H1 (cell line): ENCODE measurements around the gene DIPK1B. TPM values are rescaled to one million over a fixed set of nuclear protein-coding genes. Genes with fewer than 3 reads are reported as not detected.

Experiments used
- CTCF ChIA-PET: fragments of 300-600 bp; sonication (Branson Sonifier 250); formaldehyde crosslinking; loops from one replicate; lab custom pipeline; 2021; ENCODE audit not compliant: partially characterized antibody; lab: Charles Lee
- POLR2A ChIA-PET: fragments of 300-600 bp; sonication (Branson Sonifier 250); formaldehyde crosslinking; loops from one replicate; lab custom pipeline; 2021; ENCODE audit warnings: inconsistent platforms; ENCODE audit not compliant: partially characterized antibody; lab: Charles Lee
- DNase-seq, 2 experiments: peaks; one replicate each; pipeline versions ENCODE4 v3.0.0 to v3.0.0-alpha.2; 2010 to 2022; ENCODE audit warnings: low spot score in 2 of 2, low read depth in 1 of 2, mixed read lengths in 1 of 2
- FAIRE-seq: peaks from 2 replicates; lab custom pipeline; 2011; peaks lifted over from hg19 to GRCh38; lab: Jason Lieb, UNC
- H2AFZ ChIP-seq: 2 replicates; pipeline ENCODE4 v1.8.1; 2012; ENCODE audit warnings: low read length, inconsistent platforms
- H2AK5ac ChIP-seq: 2 replicates; pipeline ENCODE4 v1.6.1; 2013; ENCODE audit warnings: low read depth, low read length
- H2BK120ac ChIP-seq: replicated peaks from 2 replicates; pipeline ENCODE3; 2013; ENCODE audit warnings: low read depth, low read length, inconsistent platforms
- H2BK12ac ChIP-seq: 2 replicates; pipeline ENCODE4 v1.6.1; 2013; ENCODE audit warnings: low read depth, low read length
- H2BK15ac ChIP-seq: 2 replicates; pipeline ENCODE4 v1.6.1; 2013; ENCODE audit warnings: low read length
- H2BK20ac ChIP-seq: 2 replicates; pipeline ENCODE4 v1.6.1; 2013; ENCODE audit warnings: low read length
- H2BK5ac ChIP-seq: 2 replicates; pipeline ENCODE4 v1.6.1; 2013; ENCODE audit warnings: low read depth, low read length
- H3K14ac ChIP-seq: 2 replicates; pipeline ENCODE4 v1.6.1; 2013; ENCODE audit warnings: inconsistent platforms; ENCODE audit not compliant: insufficient read length
- H3K18ac ChIP-seq: 2 replicates; pipeline ENCODE4 v1.6.1; 2013; ENCODE audit warnings: low read length; ENCODE audit errors: extremely low read depth
- H3K23ac ChIP-seq: 2 replicates; pipeline ENCODE4 v1.6.1; 2013; ENCODE audit warnings: inconsistent platforms; ENCODE audit not compliant: insufficient read length
- H3K23me2 ChIP-seq: 2 replicates; pipeline ENCODE4 v1.6.1; 2013; ENCODE audit warnings: low read depth, low read length
- H3K27ac ChIP-seq: 2 replicates; pipeline ENCODE4 v1.6.1; 2011; ENCODE audit warnings: low read depth, low read length, inconsistent platforms
- H3K27me3 ChIP-seq, 4 experiments: replicated peaks in 1 of 4; 1 replicate in 1 of 4; 2 replicates in 3 of 4; pipeline versions ENCODE4 v1.6.1 to v1.8.1; 2011 to 2013; ENCODE audit warnings: low read length in 3 of 4, mild to moderate bottlenecking in 3 of 4, inconsistent platforms in 2 of 4, mixed read lengths in 2 of 4, moderate library complexity in 1 of 4; ENCODE audit not compliant: control insufficient read depth in 3 of 4, insufficient read depth in 3 of 4; ENCODE audit errors: extremely low read depth in 1 of 4
- H3K36me3 ChIP-seq, 4 experiments: 2 replicates each; pipeline versions ENCODE4 v1.6.1 to v1.8.1; 2011 to 2013; ENCODE audit warnings: mild to moderate bottlenecking in 4 of 4, low read length in 3 of 4, moderate library complexity in 2 of 4, control low read depth in 1 of 4, inconsistent platforms in 1 of 4; ENCODE audit not compliant: insufficient read depth in 4 of 4, control insufficient read depth in 2 of 4
- H3K4ac ChIP-seq: replicated peaks from 2 replicates; pipeline ENCODE3; 2013; ENCODE audit warnings: low read length, low read depth, mixed read lengths, inconsistent platforms; ENCODE audit not compliant: insufficient read length
- H3K4me1 ChIP-seq, 4 experiments: replicated peaks in 1 of 4; 1 replicate in 1 of 4; 2 replicates in 3 of 4; pipeline versions ENCODE4 v1.6.1 to v1.8.1; 2011 to 2013; ENCODE audit warnings: low read length in 3 of 4, inconsistent platforms in 2 of 4, mixed read lengths in 1 of 4; ENCODE audit not compliant: insufficient read depth in 4 of 4, control insufficient read depth in 3 of 4
- H3K4me2 ChIP-seq, 2 experiments: 2 replicates each; pipeline versions ENCODE4 v1.6.1 to v1.8.1; 2011 to 2013; ENCODE audit warnings: low read depth in 2 of 2, low read length in 2 of 2, control low read depth in 1 of 2, inconsistent platforms in 1 of 2, mild to moderate bottlenecking in 1 of 2; ENCODE audit not compliant: insufficient read depth in 1 of 2
- H3K4me3 ChIP-seq, 4 experiments: fragments of 200-600, 300-600 bp in 1 of 4; sonication (generic), shearing (Covaris generic), sonication (Bioruptor Twin) in 1 of 4; 2 replicates each; pipeline versions ENCODE4 v1.5.1 to v1.8.1; 2011 to 2016; ENCODE audit warnings: low read length in 4 of 4, low read depth in 3 of 4, control low read depth in 2 of 4, inconsistent platforms in 2 of 4, mild to moderate bottlenecking in 2 of 4, mixed read lengths in 1 of 4, moderate library complexity in 1 of 4; ENCODE audit not compliant: insufficient read depth in 2 of 4; ENCODE audit errors: extremely low read depth in 1 of 4
- H3K56ac ChIP-seq: replicated peaks from 2 replicates; pipeline ENCODE3; 2013; ENCODE audit warnings: low read depth, mild to moderate bottlenecking, mixed read lengths, low read length, inconsistent platforms; ENCODE audit not compliant: insufficient read length
- H3K79me1 ChIP-seq: 2 replicates; pipeline ENCODE4 v1.6.1; 2013; ENCODE audit warnings: low read depth, low read length, control low read depth
- H3K79me2 ChIP-seq, 2 experiments: 2 replicates each; pipeline versions ENCODE4 v1.6.1 to v1.8.1; 2012 to 2013; ENCODE audit warnings: low read length in 2 of 2, mild to moderate bottlenecking in 2 of 2, inconsistent platforms in 1 of 2; ENCODE audit not compliant: insufficient read depth in 2 of 2, control insufficient read depth in 1 of 2
- H3K9ac ChIP-seq, 4 experiments: replicated peaks in 1 of 4; 1 replicate in 1 of 4; 2 replicates in 3 of 4; pipeline versions ENCODE4 v1.6.1 to v1.8.1; 2011 to 2013; ENCODE audit warnings: low read depth in 3 of 4, low read length in 3 of 4, control low read depth in 2 of 4, mild to moderate bottlenecking in 2 of 4, moderate library complexity in 2 of 4, inconsistent platforms in 1 of 4; ENCODE audit errors: extremely low read depth in 1 of 4
- H3K9me3 ChIP-seq, 2 experiments: 2 replicates each; pipeline versions ENCODE4 v1.6.1 to v1.8.1; 2012 to 2013; ENCODE audit warnings: mild to moderate bottlenecking in 2 of 2, moderate library complexity in 2 of 2, control low read depth in 1 of 2, inconsistent platforms in 1 of 2, low read depth in 1 of 2, low read length in 1 of 2, mixed read lengths in 1 of 2; ENCODE audit not compliant: insufficient read depth in 2 of 2
- H4K20me1 ChIP-seq, 2 experiments: replicated peaks in 1 of 2; 2 replicates each; pipeline versions ENCODE3 to v1.8.1; 2011 to 2013; ENCODE audit warnings: inconsistent platforms in 2 of 2, low read length in 2 of 2, mild to moderate bottlenecking in 1 of 2; ENCODE audit not compliant: insufficient read depth in 2 of 2, control insufficient read depth in 1 of 2
- H4K5ac ChIP-seq: 2 replicates; pipeline ENCODE4 v1.6.1; 2013; ENCODE audit warnings: low read length, low read depth, mixed read lengths, inconsistent platforms; ENCODE audit not compliant: insufficient read length
- H4K8ac ChIP-seq: 2 replicates; pipeline ENCODE4 v1.8.0; 2013; ENCODE audit warnings: mild to moderate bottlenecking, moderate library complexity, low read length, inconsistent platforms; ENCODE audit not compliant: insufficient read depth; ENCODE audit errors: extremely low read depth
- H4K91ac ChIP-seq: replicated peaks from 2 replicates; pipeline ENCODE3; 2013; ENCODE audit warnings: low read length, mixed read lengths, inconsistent platforms; ENCODE audit not compliant: insufficient read length
- CEBPB ChIP-seq: IDR thresholded peaks from 2 replicates; pipeline ENCODE4 v1.6.1; 2012; ENCODE audit warnings: low read depth, low read length
- POLR2A ChIP-seq, 2 experiments: IDR thresholded peaks; 1 replicate in 1 of 2; 2 replicates in 1 of 2; pipeline ENCODE4 v1.6.1; 2011; ENCODE audit warnings: low read depth in 2 of 2, low read length in 2 of 2, mild to moderate bottlenecking in 2 of 2; ENCODE audit errors: control extremely low read depth in 1 of 2
- TAF7 ChIP-seq: optimal IDR thresholded peaks from 2 replicates; pipeline ENCODE3; 2011; ENCODE audit warnings: low read depth, mild to moderate bottlenecking, inconsistent platforms, low read length, moderate library complexity, borderline replicate concordance
- WGBS, 2 experiments: shearing (Covaris generic) in 1 of 2; methylation state at CpG; one replicate each; pipeline versions ENCODE4 v1.1.6 to v1.1.7; 2013 to 2015; ENCODE audit warnings: low lambda C conversion rate in 2 of 2, mixed read lengths in 2 of 2, inconsistent platforms in 1 of 2, low coverage in 1 of 2, missing lambda C conversion rate in 1 of 2; ENCODE audit not compliant: insufficient replicate concordance in 2 of 2, insufficient coverage in 1 of 2, insufficient read length in 1 of 2; ENCODE audit errors: extremely low coverage in 1 of 2, missing lambda C conversion rate in 1 of 2; 5-methylcytosine and 5-hydroxymethylcytosine counted together
- polyA plus RNA-seq, 7 experiments: library from polyadenylated mRNA; depleted of rRNA in 3 of 7; stranded (reverse) in 5 of 7; unstranded in 2 of 7; fragments of >200 nt in 5 of 7; fragments of 200-250 nt in 2 of 7; gene quantifications; 1 replicate in 5 of 7; 2 replicates in 1 of 7; 4 replicates in 1 of 7; pipeline versions ENCODE4 v1.2.1 to v1.2.3, GENCODE V29; 2011 to 2013; ENCODE audit warnings: missing spikeins in 2 of 7, mixed read lengths in 2 of 7
- total RNA-seq: library from RNA; stranded (reverse); fragmentation: NEBNext Ultra II Directional; extraction: Animal tissue kit (Norgen Biotek cat#: 25700); gene quantifications from 2 replicates; pipeline ENCODE4 v1.2.1, GENCODE V29; 2021

The DIPK1B gene
- total and polyA plus RNA-seq, 2 of the 8 experiments (the other 6 are each of a cell fraction or from before 2014, with no cell fraction given) = 32.3 to 64.8 TPM

- TF ChIP-seq TAF7 (no peak), POLR2A (IDR thresholded peaks at IDR 0.05; ENCODE audit: control extremely low read depth in 1 of 2, low read depth in 2 of 2, low read length in 2 of 2) (no peak), CEBPB (no peak)
- TF ChIP-seq, all 59 proteins: peak for 0
- no peak overlapping the region for H4K5ac ChIP-seq
- H3K23ac ChIP-seq = no peak overlapping the region
- no peak overlapping the region for H2BK120ac ChIP-seq
- peak overlapping the region; percentile 51 for H4K8ac ChIP-seq
- H3K4me2 ChIP-seq = no peak overlapping the region
- H4K91ac ChIP-seq = no peak overlapping the region
- H3K18ac ChIP-seq = no peak overlapping the region
- H3K14ac ChIP-seq = no peak overlapping the region
- H2AFZ ChIP-seq = no peak overlapping the region
- H3K9ac ChIP-seq = no peak overlapping the region
- H3K4me1 ChIP-seq = peaks cover 0 to 20% (median 9%) of the 10 kb centered on the region in 4 experiments; a peak in 6 of 7 replicates
- H2BK12ac ChIP-seq = peak overlapping the region; percentile 23; the same call in 1 of the 2 replicates
- no peaks in the 10 kb centered on the region; a peak in 1 of 4 replicates for H3K9me3 ChIP-seq
- POLR2A ChIA-PET = interaction anchor here (1.2 to 11.7 kb wide), 2 partner anchors 14 to 19 kb away, joined by 3 to 137 read pairs; no protein-coding TSS in a partner anchor
- H3K4ac ChIP-seq = no peak overlapping the region
- FAIRE-seq = no peak
- no peak overlapping the region for H2BK5ac ChIP-seq
- no peak for DNase-seq
- H2BK15ac ChIP-seq = 0 out of 2 replicates have a peak overlapping the region, but pooled peaks have one; percentile 75
- no peaks in the 10 kb centered on the region for H4K20me1 ChIP-seq
- H3K36me3 ChIP-seq = no peaks in the 10 kb centered on the region
- no peak overlapping the region for H3K27ac ChIP-seq
- H3K56ac ChIP-seq = no peak overlapping the region
- no peaks in the 10 kb centered on the region for H3K79me1 ChIP-seq
- CTCF ChIA-PET = interaction anchor here (0.6 to 4.8 kb wide), 9 partner anchors 11 to 40 kb away, joined by 3 to 36 read pairs (median 5); partner anchors contain the start of gene LCN8
- no peak overlapping the region for H2AK5ac ChIP-seq
- H3K23me2 ChIP-seq = no peaks in the 10 kb centered on the region; the same call in 1 of the 2 replicates
- no peaks in the 10 kb centered on the region for H3K79me2 ChIP-seq
- H2BK20ac ChIP-seq = no peak overlapping the region
- peaks cover 0 to 4% (median 0%) of the 10 kb centered on the region in 4 experiments; a peak in 2 of 7 replicates for H3K27me3 ChIP-seq
- H3K4me3 ChIP-seq = no peak overlapping the region
- 89% methylated on average over 13 of the region's 16 CpGs; no CpG with 5 or more reads in 1 of the 2 experiments for WGBS, 2 experiments
These were observed 31.4 kb downstream of the DIPK1B start for GRCh38 chr9:136743639-136744211.
